ENCODE measurements around the gene SLIT3.

- no peak for TF ChIP-seq CTCF (IDR thresholded peaks at IDR 0.05)
- no peak for TF ChIP-seq EP300 (IDR thresholded peaks at IDR 0.05)
- no peak for TF ChIP-seq POLR2A (IDR thresholded peaks at IDR 0.05)
Measured at GRCh38 chr5:169221519-169221918, 79.4 kb downstream of the SLIT3 start.

All from stomach (tissue), 4 donors.